HCT116 (cell line): ENCODE measurements around the gene DHX34. TPM values are rescaled to one million over a fixed set of nuclear protein-coding genes. Genes with fewer than 3 reads are reported as not detected.

Source experiments
- ATAC-seq: fragments of 200-7000 bp; cut with Tn5 transposase; 2 replicates; pipeline ENCODE4 v1.9.1; 2020; ENCODE audit warnings: mild to moderate bottlenecking, moderate library complexity
- BruUV-seq: library from RNA; stranded (reverse); fragments of 400-500 nt; replicated peaks from 2 replicates; lab custom pipeline; 2021; lab: Mats Ljungman, UMichigan
- CTCF ChIA-PET: fragments of 300-600 bp; sonication (Branson Sonifier 250); formaldehyde crosslinking; loops from one replicate; lab custom pipeline; 2021; ENCODE audit warnings: antibody characterized with exemption; lab: Charles Lee
- POLR2A ChIA-PET: fragments of 300-600, 350-600 bp; sonication (Branson Sonifier 250); formaldehyde crosslinking; loops from one replicate; lab custom pipeline; 2021; ENCODE audit warnings: antibody characterized with exemption; lab: Charles Lee
- RAD21 ChIA-PET, 2 experiments: fragments of 300-600 bp; sonication (Branson Sonifier 250); formaldehyde crosslinking; loops; one replicate each; lab custom pipeline; 2023; ENCODE audit warnings: low total read pairs in 2 of 2; ENCODE audit not compliant: uncharacterized antibody in 2 of 2, unreplicated experiment in 2 of 2, low non-redundant PET in 1 of 2; lab: Charles Lee
- DNase-seq: peaks from one replicate; pipeline ENCODE4 v3.0.0-alpha.2; 2010; ENCODE audit warnings: low read depth, low spot score
- H2AFZ ChIP-seq: fragments of 200-600 bp; shearing (Covaris generic), sonication (generic); 2 replicates; pipeline ENCODE4 v1.6.1; 2017; ENCODE audit warnings: low read depth, mixed run types, mixed read lengths, antibody characterized with exemption, low read length; ENCODE audit not compliant: poor library complexity, severe bottlenecking
- H3K27ac ChIP-seq: 2 replicates; pipeline ENCODE4 v1.5.1; 2012; ENCODE audit warnings: low read depth, low read length
- H3K27me3 ChIP-seq: fragments of 200-600 bp; sonication (generic); 2 replicates; pipeline ENCODE4 v1.6.1; 2016; ENCODE audit warnings: mixed run types, low read length, mixed read lengths; ENCODE audit not compliant: insufficient read depth
- H3K36me3 ChIP-seq, 2 experiments: fragments of 200-500 bp in 1 of 2; fragments of 200-600 bp in 1 of 2; sonication (Bioruptor generic) in 1 of 2; sonication (generic) in 1 of 2; 2 replicates each; pipeline versions ENCODE4 v1.5.1 to v1.6.1; 2014 to 2016; ENCODE audit warnings: low read length in 2 of 2, inconsistent platforms in 1 of 2, mixed read lengths in 1 of 2, mixed run types in 1 of 2; ENCODE audit not compliant: insufficient read depth in 2 of 2, control insufficient read depth in 1 of 2
- H3K4me1 ChIP-seq, 2 experiments: fragments of 200-600 bp in 1 of 2; sonication (generic) in 1 of 2; 2 replicates each; pipeline versions ENCODE4 v1.5.1 to v1.6.1; 2012 to 2017; ENCODE audit warnings: low read length in 2 of 2, inconsistent platforms in 1 of 2, mild to moderate bottlenecking in 1 of 2, mixed read lengths in 1 of 2, mixed run types in 1 of 2, moderate library complexity in 1 of 2; ENCODE audit not compliant: insufficient read depth in 2 of 2, control insufficient read depth in 1 of 2
- H3K4me2 ChIP-seq: fragments of 200-600 bp; sonication (generic); 2 replicates; pipeline ENCODE4 v1.6.1; 2017; ENCODE audit warnings: mixed run types, low read length, mixed read lengths
- H3K4me3 ChIP-seq, 2 experiments: fragments of 200-600 bp in 1 of 2; sonication (generic) in 1 of 2; replicated peaks in 1 of 2; 2 replicates each; pipeline ENCODE4 v1.5.1; 2011 to 2016; ENCODE audit warnings: low read length in 2 of 2, control low read depth in 1 of 2, low read depth in 1 of 2, mild to moderate bottlenecking in 1 of 2, mixed read lengths in 1 of 2, mixed run types in 1 of 2
- H3K79me2 ChIP-seq: fragments of 200-600 bp; sonication (generic); 2 replicates; pipeline ENCODE4 v1.6.1; 2017; ENCODE audit warnings: mild to moderate bottlenecking, mixed run types, low read length, moderate library complexity, mixed read lengths; ENCODE audit not compliant: insufficient read depth
- H3K9ac ChIP-seq: fragments of 200-600 bp; sonication (generic); 2 replicates; pipeline ENCODE4 v1.6.1; 2016; ENCODE audit warnings: low read length, mixed read lengths
- H3K9me2 ChIP-seq: fragments of 200-600 bp; sonication (generic), shearing (Covaris generic); 2 replicates; pipeline ENCODE4 v1.6.1; 2017; ENCODE audit warnings: mixed run types, mild to moderate bottlenecking, moderate library complexity; ENCODE audit not compliant: insufficient read depth
- H3K9me3 ChIP-seq, 2 experiments: fragments of 200-500 bp in 1 of 2; fragments of 200-600 bp in 1 of 2; sonication (Bioruptor generic) in 1 of 2; sonication (generic) in 1 of 2; 2 replicates each; pipeline ENCODE4 v1.6.1; 2014 to 2017; ENCODE audit warnings: low read length in 2 of 2, mixed read lengths in 2 of 2, inconsistent platforms in 1 of 2, low read depth in 1 of 2, mild to moderate bottlenecking in 1 of 2, mixed run types in 1 of 2, moderate library complexity in 1 of 2; ENCODE audit not compliant: control insufficient read depth in 1 of 2, insufficient read depth in 1 of 2
- H4K20me1 ChIP-seq: fragments of 200-600 bp; sonication (generic), shearing (Covaris generic); 2 replicates; pipeline ENCODE4 v1.6.1; 2017; ENCODE audit warnings: mixed run types, mild to moderate bottlenecking, moderate library complexity; ENCODE audit not compliant: insufficient read depth
- ATF3 ChIP-seq: IDR thresholded peaks from 2 replicates; pipeline ENCODE4 v1.6.1; 2012
- CBX3 ChIP-seq: IDR thresholded peaks from 2 replicates; pipeline ENCODE4 v1.6.1; 2012; ENCODE audit warnings: low read depth
- CTCF ChIP-seq, 3 experiments: fragments of 200-600 bp in 1 of 3; sonication (generic) in 1 of 3; IDR thresholded peaks in 2 of 3; conservative IDR thresholded peaks in 1 of 3; 2 replicates each; pipeline ENCODE4 v1.5.1; 2012 to 2017; ENCODE audit warnings: low read depth in 2 of 3, low read length in 2 of 3, antibody characterized with exemption in 1 of 3, borderline replicate concordance in 1 of 3, control low read depth in 1 of 3, mild to moderate bottlenecking in 1 of 3, mixed read lengths in 1 of 3, mixed run types in 1 of 3, moderate library complexity in 1 of 3; ENCODE audit not compliant: insufficient read depth in 1 of 3
- EZH2 ChIP-seq: fragments of 200-600 bp; sonication (generic); IDR thresholded peaks from 2 replicates; pipeline ENCODE4 v1.6.1; 2017; ENCODE audit warnings: antibody characterized with exemption, mixed run types
- FOSL1 ChIP-seq: IDR thresholded peaks from 2 replicates; pipeline ENCODE4 v1.6.1; 2012; ENCODE audit warnings: low read depth
- JUND ChIP-seq: IDR thresholded peaks from 2 replicates; pipeline ENCODE4 v1.6.1; 2012
- MAX ChIP-seq: IDR thresholded peaks from 2 replicates; pipeline ENCODE4 v1.6.1; 2012
- POLR2A ChIP-seq: IDR thresholded peaks from 2 replicates; pipeline ENCODE4 v1.7.0; 2011; ENCODE audit warnings: borderline replicate concordance; ENCODE audit not compliant: insufficient read depth, insufficient read length; ENCODE audit errors: extremely low read depth
- POLR2AphosphoS5 ChIP-seq: IDR thresholded peaks from 2 replicates; pipeline ENCODE4 v1.6.1; 2011; ENCODE audit warnings: mild to moderate bottlenecking, low read depth, low read length, moderate library complexity
- REST ChIP-seq: IDR thresholded peaks from 2 replicates; pipeline ENCODE4 v1.6.1; 2012; ENCODE audit warnings: low read depth
- SIN3A ChIP-seq: IDR thresholded peaks from 2 replicates; pipeline ENCODE4 v1.6.1; 2012; ENCODE audit warnings: low read depth
- SP1 ChIP-seq: IDR thresholded peaks from 2 replicates; pipeline ENCODE4 v1.6.1; 2012; ENCODE audit warnings: low read depth
- TCF7L2 ChIP-seq: IDR thresholded peaks from 2 replicates; pipeline ENCODE4 v1.7.0; 2011; ENCODE audit warnings: borderline replicate concordance, inconsistent platforms; ENCODE audit not compliant: insufficient read depth, insufficient read length; ENCODE audit errors: extremely low read depth
- ZBTB33 ChIP-seq: IDR thresholded peaks from 2 replicates; pipeline ENCODE4 v1.6.1; 2011; ENCODE audit warnings: mild to moderate bottlenecking, low read length, moderate library complexity; ENCODE audit not compliant: insufficient replicate concordance; ENCODE audit errors: extremely low read depth
- ZNF274 ChIP-seq: fragments of 200-500 bp; sonication (Bioruptor generic); IDR thresholded peaks from 2 replicates; pipeline ENCODE4 v1.6.1; 2014; ENCODE audit warnings: mild to moderate bottlenecking, low read depth, low read length, inconsistent platforms
- intact Hi-C: fragments of 100-400 bp; cut with micrococcal nuclease; formaldehyde crosslinking; loops from 2 replicates; pipeline ENCODE4 v1.10.0; 2022
- total RNA-seq: library from RNA; stranded (reverse); gene quantifications from one replicate; pipeline ENCODE4 v1.2.1, GENCODE V29; 2021; ENCODE audit not compliant: unreplicated experiment

DHX34 gene
- total RNA-seq, 1 experiment from 2014 or later, result 30.5 TPM

- H3K27me3 ChIP-seq, result no peaks in the 10 kb centered on the region
- H2AFZ ChIP-seq, result no peak overlapping the region
- ChIA-PET RAD21 (no interaction called here), POLR2A (no interaction called here), CTCF (interaction anchor here (1.1 kb wide), 1 partner anchor 25 kb away, joined by 5 read pairs; the partner anchor contains the start of gene DHX34)
- H3K79me2 ChIP-seq, result no peaks in the 10 kb centered on the region
- intact Hi-C loops, result no loop called here
- H3K9ac ChIP-seq, result no peak overlapping the region
- no peak for ATAC-seq
- TF ChIP-seq POLR2A (no peak), SP1 (no peak), ZNF274 (no peak), JUND (no peak), REST (no peak), CBX3 (no peak), EZH2 (no peak), ZBTB33 (no peak), ATF3 (no peak), FOSL1 (no peak), SIN3A (no peak), TCF7L2 (no peak), CTCF (IDR thresholded peaks at IDR 0.05 in 2 of 3, conservative IDR thresholded peaks at IDR 0.05 in 1 of 3; ENCODE audit: borderline replicate concordance in 1 of 3, insufficient read depth in 1 of 3, low read depth in 2 of 3, low read length in 2 of 3) (no peak), MAX (no peak), POLR2AphosphoS5 (no peak)
- no peak for DNase-seq
- no peaks in the 10 kb centered on the region for H3K36me3 ChIP-seq
- no peaks in the 10 kb centered on the region for H3K9me2 ChIP-seq
- no peak overlapping the region for H3K4me2 ChIP-seq
- H3K27ac ChIP-seq, result no peak overlapping the region
- no peak overlapping the region for H3K4me3 ChIP-seq
- no peaks in the 10 kb centered on the region for H4K20me1 ChIP-seq
- H3K9me3 ChIP-seq, result no peaks in the 10 kb centered on the region
- BruUV-seq, result no TSS peak
- no peaks in the 10 kb centered on the region for H3K4me1 ChIP-seq
These were observed 25.2 kb upstream of the DHX34 start for GRCh38 chr19:47323872-47324271.
